Upper lobe of left lung (tissue), 6 donors: ENCODE results near the gene EBF3. TPM values are rescaled to one million over a fixed set of nuclear protein-coding genes. Genes with fewer than 3 reads are reported as not detected.
A peak's percentile ranks its signal among the peaks of the same experiment; 100 is the strongest.

Source experiments
- ATAC-seq, 2 donors: fragments of 200-7000 bp; cut with Tn5 transposase; one replicate each; pipeline ENCODE4 v1.9.1; 2022; ENCODE audit warnings: mild to moderate bottlenecking in 2 of 2, moderate library complexity in 2 of 2; ENCODE audit not compliant: low FRiP score in 2 of 2
- DNase-seq, 2 donors: peaks; one replicate each; pipeline ENCODE4 v3.0.0-alpha.2; 2019 to 2020
- H3K27ac ChIP-seq, 4 donors: fragments of 200-600 bp; sonication (generic); one replicate each; pipeline ENCODE4 v1.5.1; 2016 to 2019
- H3K27me3 ChIP-seq, 4 donors: fragments of 200-600 bp; sonication (generic); one replicate each; pipeline ENCODE4 v1.5.1; 2017 to 2019
- H3K36me3 ChIP-seq, 4 donors: fragments of 200-600 bp; sonication (generic); one replicate each; pipeline ENCODE4 v1.5.1; 2016 to 2019
- H3K4me1 ChIP-seq, 4 donors: fragments of 200-600 bp; sonication (generic); one replicate each; pipeline ENCODE4 v1.5.1; 2018 to 2019
- H3K4me3 ChIP-seq, 4 donors: fragments of 200-600 bp; sonication (generic); one replicate each; pipeline ENCODE4 v1.5.1; 2017 to 2019; ENCODE audit warnings: mild to moderate bottlenecking in 2 of 4, moderate library complexity in 1 of 4
- H3K9me3 ChIP-seq, 4 donors: fragments of 200-600 bp; sonication (generic); one replicate each; pipeline ENCODE4 v1.5.1; 2018 to 2019
- CTCF ChIP-seq, 6 experiments: fragments of 450-650 bp in 4 of 6; fragments of 200-600 bp in 2 of 6; sonication (generic) in 2 of 6; IDR thresholded peaks; one replicate each; pipeline ENCODE4 v1.5.1; 2016 to 2019; ENCODE audit warnings: antibody characterized with exemption in 6 of 6
- EP300 ChIP-seq, 4 donors: sonication (generic); formaldehyde crosslinking; IDR thresholded peaks; one replicate each; pipeline ENCODE4 v1.5.1; 2017; ENCODE audit warnings: antibody characterized with exemption in 4 of 4, control low read depth in 2 of 4
- POLR2A ChIP-seq, 4 donors: fragments of 450-650 bp; IDR thresholded peaks; one replicate each; pipeline ENCODE4 v1.5.1; 2016 to 2017; ENCODE audit warnings: antibody characterized with exemption in 4 of 4, mild to moderate bottlenecking in 2 of 4
- POLR2AphosphoS5 ChIP-seq, 2 donors: sonication (generic); formaldehyde crosslinking; IDR thresholded peaks; one replicate each; pipeline ENCODE4 v1.5.1; 2017; ENCODE audit warnings: antibody characterized with exemption in 2 of 2
- WGBS, 2 donors: methylation state at CpG; one replicate each; pipeline ENCODE4 v1.1.5; 2017 to 2018; 5-methylcytosine and 5-hydroxymethylcytosine counted together
- total RNA-seq, 6 donors: library from RNA; depleted of rRNA in 4 of 6; stranded (reverse); fragments of >200 nt in 4 of 6; gene quantifications; one replicate each; pipeline versions ENCODE4 v1.1.0 to v1.2.1, GENCODE V29; 2016 to 2021
- donor health status: DM: no; HTN: no; CAD: no; lungs with moderate emphysema.
- donor health status: DM: no; HTN: yes; CAD: no; lungs with severe emphysema.

The EBF3 gene
- total RNA-seq, 6 donors from 2014 or later, result 0.06 to 0.51 TPM; not detected in 4

GRCh38 chr10:129972966-129973673, 9.0 kb upstream of the EBF3 start:
- no peak overlapping the region for H3K4me3 ChIP-seq
- no peak for TF ChIP-seq POLR2AphosphoS5 (IDR thresholded peaks at IDR 0.05)

GRCh38 chr10:129972145-129972965, 8.3 kb upstream of the EBF3 start:
- ATAC-seq (peak in 1 of 2 donors; percentile 44), DNase-seq (peak in 1 of 2 donors; percentile 83)
- peaks cover 17 to 51% (median 32%) of the 10 kb centered on the region in 4 donors for H3K4me1 ChIP-seq
- 4 to 13% methylated on average over 11 to 49 of the region's 84 CpGs for WGBS, 2 donors
- no peaks in the 10 kb centered on the region for H3K9me3 ChIP-seq
- no peak overlapping the region for H3K4me3 ChIP-seq
- H3K27me3 ChIP-seq, result peaks cover 0 to 68% (median 55%) of the 10 kb centered on the region in 4 donors
- TF ChIP-seq EP300 (IDR thresholded peaks at IDR 0.05) (no peak), POLR2A (IDR thresholded peaks at IDR 0.05) (no peak), POLR2AphosphoS5 (IDR thresholded peaks at IDR 0.05) (no peak), CTCF (IDR thresholded peaks at IDR 0.05) (no peak)
- H3K36me3 ChIP-seq, result no peaks in the 10 kb centered on the region
- H3K27ac ChIP-seq, result no peak overlapping the region

More at GRCh38 chr10:129972966-129973673, 9.0 kb upstream of the EBF3 start:
- ATAC-seq, result peak in 1 of 2 donors; percentile 15
- Histone ChIP-seq H3K36me3 (no peaks in the 10 kb centered on the region), H3K4me1 (peaks cover 17 to 43% (median 29%) of the 10 kb centered on the region in 4 donors), H3K27me3 (peaks cover 0 to 60% (median 47%) of the 10 kb centered on the region in 4 donors), H3K9me3 (no peaks in the 10 kb centered on the region), H3K27ac (no peak overlapping the region)
- 41 to 61% methylated on average over 13 to 28 of the region's 59 CpGs for WGBS, 2 donors
- DNase-seq, result peak in 1 of 2 donors; percentile 72

DNA sequence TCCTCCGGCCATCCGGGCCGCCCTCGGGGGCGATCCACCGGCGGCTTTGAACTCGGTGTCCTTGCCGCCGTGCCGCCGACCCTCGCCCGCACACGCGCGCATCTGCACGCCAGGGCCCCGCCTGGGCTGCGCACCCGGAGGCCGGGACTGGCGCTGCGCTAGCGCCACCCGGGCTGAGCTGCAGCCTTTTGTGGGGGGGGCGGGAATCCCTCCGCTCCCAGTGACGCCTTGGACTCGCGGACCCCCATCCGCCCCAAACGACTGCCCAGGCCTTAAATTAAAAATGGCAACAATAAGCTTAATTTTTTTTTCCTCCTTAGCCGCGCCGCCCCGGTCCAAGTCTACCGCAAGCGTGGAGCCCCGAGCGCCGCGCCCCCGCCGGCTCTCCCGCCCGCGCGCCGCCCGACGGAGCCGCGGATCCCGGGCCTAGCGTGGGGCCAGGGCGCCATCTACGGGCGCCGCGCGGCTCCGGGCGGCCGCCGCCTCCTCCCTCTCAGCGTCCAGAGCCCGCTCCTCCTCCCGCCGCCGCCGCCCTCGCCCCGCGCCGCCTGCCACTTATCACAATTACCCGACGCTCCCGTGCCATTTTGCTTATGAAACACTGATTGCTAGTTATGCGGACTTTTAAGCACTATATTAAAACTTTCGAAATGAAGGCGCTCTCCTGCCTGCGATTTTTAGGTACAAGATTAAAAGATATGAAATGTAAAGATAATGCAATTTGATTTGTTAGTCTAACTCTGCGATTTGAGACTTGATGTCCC, 7.5 kb upstream of the EBF3 start:
- TF ChIP-seq CTCF (IDR thresholded peaks at IDR 0.05), result peak in 5 of 6 experiments; percentile 49 to 71 (median 66)
- TF ChIP-seq EP300 (IDR thresholded peaks at IDR 0.05), result no peak
- TF ChIP-seq POLR2AphosphoS5 (IDR thresholded peaks at IDR 0.05), result no peak
- Histone ChIP-seq H3K36me3 (no peaks in the 10 kb centered on the region), H3K4me3 (peak overlapping the region in 3 of 4 donors; percentile 0 to 33 (median 15)), H3K27me3 (peaks cover 0 to 76% (median 62%) of the 10 kb centered on the region in 4 donors), H3K9me3 (no peaks in the 10 kb centered on the region), H3K27ac (no peak overlapping the region), H3K4me1 (peaks cover 19 to 58% (median 32%) of the 10 kb centered on the region in 4 donors)
- peak; percentile 37 to 94 for DNase-seq
- 2% methylated on average over 20 to 39 of the region's 84 CpGs for WGBS, 2 donors
- ATAC-seq, result peak in 1 of 2 donors; percentile 90

GRCh38 chr10:129970465-129971364, 6.6 kb upstream of the EBF3 start:
- peak in 1 of 2 donors; percentile 77 for DNase-seq
- no peak overlapping the region for H3K27ac ChIP-seq
- H3K36me3 ChIP-seq, result no peaks in the 10 kb centered on the region
- no peak for ATAC-seq
- H3K4me1 ChIP-seq, result peaks cover 19 to 58% (median 32%) of the 10 kb centered on the region in 4 donors
- TF ChIP-seq CTCF (IDR thresholded peaks at IDR 0.05) (no peak), POLR2A (IDR thresholded peaks at IDR 0.05) (no peak), EP300 (IDR thresholded peaks at IDR 0.05) (no peak), POLR2AphosphoS5 (IDR thresholded peaks at IDR 0.05) (no peak)
- H3K27me3 ChIP-seq, result peaks cover 0 to 82% (median 66%) of the 10 kb centered on the region in 4 donors
- WGBS, 2 donors, result 6% methylated on average over 55 to 56 of the region's 58 CpGs
- peak overlapping the region in 1 of 4 donors; percentile 0 for H3K4me3 ChIP-seq
- H3K9me3 ChIP-seq, result no peaks in the 10 kb centered on the region
